Measurements from ENCODE around the gene FAM151A.

DNA sequence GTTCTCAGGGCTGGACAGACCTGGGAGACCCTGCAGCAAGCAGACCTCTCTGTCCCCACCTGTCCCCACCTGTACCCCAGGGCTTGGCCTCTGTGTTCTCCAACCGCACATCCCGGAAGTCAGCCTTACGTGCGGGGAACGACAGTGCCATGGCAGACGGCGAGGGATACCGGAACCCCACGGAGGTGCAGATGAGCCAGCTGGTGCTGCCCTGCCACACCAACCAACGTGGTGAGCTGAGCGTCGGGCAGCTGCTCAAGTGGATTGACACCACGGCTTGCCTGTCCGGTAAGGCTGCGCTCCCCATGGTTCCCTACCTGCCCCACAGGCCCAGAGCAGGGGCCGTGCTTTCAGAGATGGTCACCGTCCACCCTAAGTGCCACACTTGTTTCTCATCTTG, 38.8 kb downstream of the FAM151A start:
- TF ChIP-seq, protein P1, sequence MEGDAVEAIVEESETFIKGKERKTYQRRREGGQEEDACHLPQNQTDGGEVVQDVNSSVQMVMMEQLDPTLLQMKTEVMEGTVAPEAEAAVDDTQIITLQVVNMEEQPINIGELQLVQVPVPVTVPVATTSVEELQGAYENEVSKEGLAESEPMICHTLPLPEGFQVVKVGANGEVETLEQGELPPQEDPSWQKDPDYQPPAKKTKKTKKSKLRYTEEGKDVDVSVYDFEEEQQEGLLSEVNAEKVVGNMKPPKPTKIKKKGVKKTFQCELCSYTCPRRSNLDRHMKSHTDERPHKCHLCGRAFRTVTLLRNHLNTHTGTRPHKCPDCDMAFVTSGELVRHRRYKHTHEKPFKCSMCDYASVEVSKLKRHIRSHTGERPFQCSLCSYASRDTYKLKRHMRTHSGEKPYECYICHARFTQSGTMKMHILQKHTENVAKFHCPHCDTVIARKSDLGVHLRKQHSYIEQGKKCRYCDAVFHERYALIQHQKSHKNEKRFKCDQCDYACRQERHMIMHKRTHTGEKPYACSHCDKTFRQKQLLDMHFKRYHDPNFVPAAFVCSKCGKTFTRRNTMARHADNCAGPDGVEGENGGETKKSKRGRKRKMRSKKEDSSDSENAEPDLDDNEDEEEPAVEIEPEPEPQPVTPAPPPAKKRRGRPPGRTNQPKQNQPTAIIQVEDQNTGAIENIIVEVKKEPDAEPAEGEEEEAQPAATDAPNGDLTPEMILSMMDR (IDR thresholded peaks at IDR 0.05) = no peak
- no peak for TF ChIP-seq POLR2AphosphoS5 (IDR thresholded peaks at IDR 0.05)
- TF ChIP-seq POLR2A (IDR thresholded peaks at IDR 0.05) = no peak
- no peak for TF ChIP-seq EP300 (IDR thresholded peaks at IDR 0.05)
